Measurements from ENCODE around the gene SNX6. TPM values are rescaled to one million over a fixed set of nuclear protein-coding genes. Genes with fewer than 3 reads are reported as not detected.
"Not testable (repeated sequence)": the region's sequence is repeated elsewhere in the genome, so short reads cannot be mapped to it uniquely, and the experiment has no call there.

Gene SNX6
- total and polyA plus RNA-seq, 7 donors, result 69.4 to 136 (median 94.2) TPM

DNA sequence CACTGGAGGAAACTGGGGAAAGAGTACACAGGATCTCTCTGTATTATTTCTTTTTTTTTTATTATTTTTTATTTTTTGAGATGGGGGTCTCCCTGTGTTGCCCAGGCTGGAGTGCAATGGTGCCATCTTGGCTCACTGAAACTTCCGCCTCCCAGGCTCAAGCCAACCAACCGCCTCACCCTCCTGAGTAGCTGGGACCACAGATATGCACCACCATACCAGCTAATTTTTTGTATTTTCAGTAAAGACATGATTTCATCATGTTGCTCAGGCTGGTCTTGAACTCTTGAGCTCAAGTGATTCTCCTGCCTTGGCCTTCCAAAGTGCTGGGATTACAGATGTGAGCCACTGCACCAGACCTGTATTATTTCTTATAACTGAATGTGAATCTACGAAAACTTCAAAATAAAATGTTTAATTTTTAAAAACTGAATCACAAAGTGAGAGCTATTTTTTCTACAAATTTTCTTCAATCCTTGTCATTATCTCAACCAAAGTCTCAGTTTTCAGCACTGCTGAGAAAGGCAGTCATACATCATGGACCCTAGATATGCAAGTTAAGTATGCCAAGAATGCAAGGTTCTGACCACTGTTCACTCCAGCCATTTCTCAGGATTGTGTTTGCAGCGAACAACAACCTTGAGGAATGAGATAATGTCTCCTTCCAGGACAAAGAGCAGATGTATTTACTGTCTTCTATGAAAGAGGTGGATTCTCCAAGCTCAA is 92.8 kb downstream of the SNX6 start:
- peak overlapping the region in 1 of 4 donors; percentile 92 for H3K4me3 ChIP-seq
- no peaks in the 10 kb centered on the region for H3K9me3 ChIP-seq
- H3K27ac ChIP-seq, result peak overlapping the region in 2 of 4 donors; percentile 89 to 98
- DNase-seq, result no peak
- peaks cover 0 to 28% (median 21%) of the 10 kb centered on the region in 4 donors for H3K4me1 ChIP-seq
- intact Hi-C loops (cut with DNase I), result loop anchor here (5.0 kb wide), 2 partner anchors 40 to 75 kb away; partner anchors contain the start of gene SPTSSA
- TF ChIP-seq EP300 (IDR thresholded peaks at IDR 0.05) (no peak), POLR2AphosphoS5 (IDR thresholded peaks at IDR 0.05) (no peak), POLR2A (IDR thresholded peaks at IDR 0.05) (no peak)
- TF ChIP-seq, protein P1, sequence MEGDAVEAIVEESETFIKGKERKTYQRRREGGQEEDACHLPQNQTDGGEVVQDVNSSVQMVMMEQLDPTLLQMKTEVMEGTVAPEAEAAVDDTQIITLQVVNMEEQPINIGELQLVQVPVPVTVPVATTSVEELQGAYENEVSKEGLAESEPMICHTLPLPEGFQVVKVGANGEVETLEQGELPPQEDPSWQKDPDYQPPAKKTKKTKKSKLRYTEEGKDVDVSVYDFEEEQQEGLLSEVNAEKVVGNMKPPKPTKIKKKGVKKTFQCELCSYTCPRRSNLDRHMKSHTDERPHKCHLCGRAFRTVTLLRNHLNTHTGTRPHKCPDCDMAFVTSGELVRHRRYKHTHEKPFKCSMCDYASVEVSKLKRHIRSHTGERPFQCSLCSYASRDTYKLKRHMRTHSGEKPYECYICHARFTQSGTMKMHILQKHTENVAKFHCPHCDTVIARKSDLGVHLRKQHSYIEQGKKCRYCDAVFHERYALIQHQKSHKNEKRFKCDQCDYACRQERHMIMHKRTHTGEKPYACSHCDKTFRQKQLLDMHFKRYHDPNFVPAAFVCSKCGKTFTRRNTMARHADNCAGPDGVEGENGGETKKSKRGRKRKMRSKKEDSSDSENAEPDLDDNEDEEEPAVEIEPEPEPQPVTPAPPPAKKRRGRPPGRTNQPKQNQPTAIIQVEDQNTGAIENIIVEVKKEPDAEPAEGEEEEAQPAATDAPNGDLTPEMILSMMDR (IDR thresholded peaks at IDR 0.05), result no peak
- H3K36me3 ChIP-seq, result peaks cover 8 to 55% (median 35%) of the 10 kb centered on the region in 4 donors
- 91 to 95% methylated on average over 4 of the region's 4 CpGs for WGBS, 2 donors
- no peaks in the 10 kb centered on the region for H3K27me3 ChIP-seq

DNA sequence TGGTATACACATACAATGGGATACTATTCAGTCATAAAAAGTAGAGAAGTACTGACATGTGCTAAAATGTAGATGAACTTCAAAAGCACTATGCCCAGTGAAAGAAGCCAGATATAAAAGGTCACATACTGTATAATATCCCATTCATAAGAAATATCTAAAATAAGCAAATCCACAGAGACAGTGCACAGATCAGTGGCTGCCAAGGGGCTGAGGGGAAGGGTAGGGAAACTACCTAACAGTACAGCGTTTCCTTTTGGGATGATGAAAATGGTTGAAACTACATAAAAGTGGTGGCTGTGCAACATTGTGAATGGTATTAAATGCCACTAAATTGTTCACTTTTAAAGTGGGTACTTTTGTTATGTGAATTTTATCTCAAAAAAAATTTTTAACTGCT is 102.4 kb downstream of the SNX6 start:
- 95 to 97% methylated on average over 1 of the region's 1 CpG for WGBS, 2 donors
- Histone ChIP-seq H3K4me1 (no peaks in the 10 kb centered on the region), H3K27ac (no peak overlapping the region), H3K9me3 (no peaks in the 10 kb centered on the region), H3K36me3 (peaks cover 61 to 99% (median 82%) of the 10 kb centered on the region in 4 donors), H3K4me3 (no peak overlapping the region), H3K27me3 (no peaks in the 10 kb centered on the region)
- intact Hi-C loops (cut with DNase I), result no loop called here
- TF ChIP-seq EP300 (IDR thresholded peaks at IDR 0.05), result no peak
- TF ChIP-seq, protein P1 (IDR thresholded peaks at IDR 0.05), result no peak
- TF ChIP-seq POLR2AphosphoS5 (IDR thresholded peaks at IDR 0.05), result no peak
- TF ChIP-seq POLR2A (IDR thresholded peaks at IDR 0.05), result no peak
- no peak for DNase-seq

DNA sequence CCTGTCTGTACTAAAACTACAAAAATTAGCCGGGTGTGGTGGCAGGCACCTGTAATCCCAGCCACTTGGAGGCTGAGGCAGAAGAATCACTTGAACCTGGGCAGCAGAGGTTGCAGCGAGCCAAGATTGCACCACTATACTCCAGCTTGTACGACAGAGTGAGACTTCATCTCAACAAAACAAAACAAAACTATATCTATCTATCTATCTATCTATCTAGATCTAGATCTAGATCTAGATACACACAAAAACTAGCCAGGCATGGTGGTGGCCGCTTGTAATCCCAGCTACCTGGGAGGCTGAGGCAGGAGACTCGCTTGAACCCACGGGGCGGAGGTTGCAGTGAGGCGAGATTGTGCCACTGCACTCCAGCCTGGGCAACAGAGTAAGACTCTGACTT is 105.7 kb downstream of the SNX6 start:
- WGBS, 2 donors, result 95 to 96% methylated on average over 8 of the region's 8 CpGs
- DNase-seq; intact Hi-C loops (cut with DNase I); H3K27me3 ChIP-seq; H3K9me3 ChIP-seq; H3K4me3 ChIP-seq; H3K4me1 ChIP-seq; H3K27ac ChIP-seq: not testable (repeated sequence)
- peaks cover 75 to 99% (median 85%) of the 10 kb centered on the region in 4 donors for H3K36me3 ChIP-seq

DNA sequence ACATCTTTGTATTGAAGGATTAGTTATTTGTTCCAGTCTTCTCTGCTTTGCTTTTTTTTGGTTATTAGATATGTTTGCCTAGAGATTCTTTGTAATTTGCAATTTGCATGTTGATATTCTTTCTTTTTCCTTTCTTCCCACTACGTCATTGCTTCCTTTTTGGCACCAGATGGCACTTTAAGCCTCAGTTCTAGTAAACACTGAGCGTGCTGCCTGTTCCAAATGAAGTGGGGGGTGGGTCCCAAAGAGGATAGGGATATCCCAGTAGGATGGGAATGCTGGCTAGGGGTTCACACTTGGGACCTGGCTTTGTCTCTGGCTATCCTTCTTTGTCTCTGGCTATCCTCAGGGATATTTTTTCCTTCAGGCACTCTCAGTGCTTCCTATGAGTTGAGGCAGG is 107.5 kb downstream of the SNX6 start:
- no peak overlapping the region for H3K4me3 ChIP-seq
- H3K36me3 ChIP-seq, result peaks cover 74 to 99% (median 85%) of the 10 kb centered on the region in 4 donors
- no peak for DNase-seq
- TF ChIP-seq POLR2AphosphoS5 (IDR thresholded peaks at IDR 0.05) (no peak), POLR2A (IDR thresholded peaks at IDR 0.05) (no peak), EP300 (IDR thresholded peaks at IDR 0.05) (no peak)
- TF ChIP-seq, protein P1 (IDR thresholded peaks at IDR 0.05), result no peak
- intact Hi-C loops (cut with DNase I), result no loop called here
- H3K4me1 ChIP-seq, result no peaks in the 10 kb centered on the region
- no peaks in the 10 kb centered on the region for H3K27me3 ChIP-seq
- H3K9me3 ChIP-seq, result no peaks in the 10 kb centered on the region
- no peak overlapping the region for H3K27ac ChIP-seq
- 24 to 66% methylated on average over 2 of the region's 2 CpGs for WGBS, 2 donors

DNA sequence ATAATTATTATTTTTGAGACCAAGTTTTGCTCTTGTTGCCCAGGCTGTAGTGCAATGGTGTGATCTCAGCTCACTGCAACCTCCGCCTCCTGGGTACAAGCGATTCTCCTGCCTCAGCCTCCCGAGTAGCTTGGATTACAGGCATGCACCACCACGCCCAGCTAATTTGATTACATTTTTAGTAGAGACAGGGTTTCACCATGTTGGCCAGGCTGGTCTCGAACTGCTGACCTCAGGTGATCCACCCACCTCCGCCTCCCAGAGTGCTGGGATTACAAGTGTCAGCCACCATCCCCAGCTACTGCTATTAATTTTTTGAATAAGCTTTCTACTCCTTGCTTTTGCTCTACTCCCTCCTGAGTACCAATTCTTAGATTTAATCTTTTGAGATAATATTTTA is 108.9 kb downstream of the SNX6 start:
- H3K27ac ChIP-seq, H3K27me3 ChIP-seq, DNase-seq: not testable (repeated sequence)

DNA sequence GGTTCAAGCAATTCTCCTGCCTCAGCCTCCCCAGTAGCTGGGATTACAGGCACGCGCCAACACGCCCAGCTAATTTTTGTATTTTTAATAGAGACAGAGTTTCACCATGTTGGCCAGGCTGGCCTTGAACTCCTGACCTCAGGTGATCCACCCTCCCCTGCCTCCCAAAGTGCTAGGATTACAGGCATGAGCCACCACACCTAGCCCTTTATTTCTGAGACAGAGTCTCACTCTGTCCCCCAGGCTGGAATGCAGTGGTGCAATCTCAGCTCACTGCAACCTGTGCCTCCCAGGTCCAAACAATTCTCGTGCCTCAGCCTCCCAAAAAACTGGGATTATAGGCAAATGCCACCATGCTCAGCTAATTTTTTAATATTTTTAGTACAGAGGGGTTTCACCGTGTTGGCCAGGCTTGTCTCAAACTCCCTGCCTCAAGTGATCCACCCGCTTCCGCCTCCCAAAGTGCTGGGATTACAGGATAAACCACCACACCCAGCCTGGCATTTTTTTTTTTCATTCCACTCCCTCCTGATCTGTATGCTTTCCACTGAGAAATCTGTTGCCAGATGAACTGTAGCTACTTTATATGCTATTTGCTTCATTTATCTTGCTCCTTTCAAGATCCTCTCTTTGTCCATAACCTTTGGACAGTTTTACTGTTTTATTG is 109.5 kb downstream of the SNX6 start:
- H3K27me3 ChIP-seq; H3K4me1 ChIP-seq; DNase-seq; H3K9me3 ChIP-seq; intact Hi-C loops (cut with DNase I); H3K4me3 ChIP-seq; H3K27ac ChIP-seq: not testable (repeated sequence)
- 28 to 80% methylated on average over 7 of the region's 7 CpGs for WGBS, 2 donors
- H3K36me3 ChIP-seq, result peaks cover 56 to 96% (median 70%) of the 10 kb centered on the region in 4 donors

More for the DNA sequence above, 108.9 kb downstream of the SNX6 start:
- H3K4me1 ChIP-seq; intact Hi-C loops (cut with DNase I); H3K4me3 ChIP-seq; H3K9me3 ChIP-seq: not testable (repeated sequence)
- WGBS, 2 donors, result 25 to 82% methylated on average over 6 of the region's 6 CpGs
- peaks cover 60 to 96% (median 76%) of the 10 kb centered on the region in 4 donors for H3K36me3 ChIP-seq

Measured in sigmoid colon (tissue), 7 donors.